Measurements from ENCODE around the gene VTI1A. TPM values are rescaled to one million over a fixed set of nuclear protein-coding genes. Genes with fewer than 3 reads are reported as not detected.

VTI1A gene
- total and polyA plus RNA-seq, 9 donors, result 7.8 to 48.2 (median 20.0) TPM

DNA sequence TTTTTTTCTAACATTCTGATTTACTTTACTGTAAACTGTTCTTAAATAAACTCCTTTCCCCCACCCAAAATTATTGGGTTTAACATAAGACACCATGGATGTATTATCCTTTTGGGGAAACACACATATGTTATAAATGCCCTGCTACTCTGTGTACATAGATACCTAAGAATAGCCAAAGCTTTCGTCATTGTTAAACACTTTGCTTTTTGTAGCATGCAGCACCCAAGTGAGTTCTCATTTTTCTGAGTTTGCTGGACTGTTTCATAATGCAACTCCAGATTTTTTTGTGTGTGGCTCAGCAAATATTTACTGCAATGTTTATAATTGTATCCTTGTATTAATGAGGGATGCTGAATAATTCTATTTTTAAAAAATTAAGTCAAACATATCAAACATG, 86.9 kb downstream of the VTI1A start:
- TF ChIP-seq EP300 (IDR thresholded peaks at IDR 0.05) (no peak), POLR2A (IDR thresholded peaks at IDR 0.05) (no peak)
- TF ChIP-seq, protein P1, sequence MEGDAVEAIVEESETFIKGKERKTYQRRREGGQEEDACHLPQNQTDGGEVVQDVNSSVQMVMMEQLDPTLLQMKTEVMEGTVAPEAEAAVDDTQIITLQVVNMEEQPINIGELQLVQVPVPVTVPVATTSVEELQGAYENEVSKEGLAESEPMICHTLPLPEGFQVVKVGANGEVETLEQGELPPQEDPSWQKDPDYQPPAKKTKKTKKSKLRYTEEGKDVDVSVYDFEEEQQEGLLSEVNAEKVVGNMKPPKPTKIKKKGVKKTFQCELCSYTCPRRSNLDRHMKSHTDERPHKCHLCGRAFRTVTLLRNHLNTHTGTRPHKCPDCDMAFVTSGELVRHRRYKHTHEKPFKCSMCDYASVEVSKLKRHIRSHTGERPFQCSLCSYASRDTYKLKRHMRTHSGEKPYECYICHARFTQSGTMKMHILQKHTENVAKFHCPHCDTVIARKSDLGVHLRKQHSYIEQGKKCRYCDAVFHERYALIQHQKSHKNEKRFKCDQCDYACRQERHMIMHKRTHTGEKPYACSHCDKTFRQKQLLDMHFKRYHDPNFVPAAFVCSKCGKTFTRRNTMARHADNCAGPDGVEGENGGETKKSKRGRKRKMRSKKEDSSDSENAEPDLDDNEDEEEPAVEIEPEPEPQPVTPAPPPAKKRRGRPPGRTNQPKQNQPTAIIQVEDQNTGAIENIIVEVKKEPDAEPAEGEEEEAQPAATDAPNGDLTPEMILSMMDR (IDR thresholded peaks at IDR 0.05), result no peak
- intact Hi-C loops (cut with DNase I), result no loop called here
- no peaks in the 10 kb centered on the region for H3K9me3 ChIP-seq
- WGBS, 3 donors, result 76 to 86% (median 83%) methylated on average over 1 of the region's 1 CpG
- H3K4me3 ChIP-seq, result no peak overlapping the region
- no peak overlapping the region for H3K27ac ChIP-seq
- H3K27me3 ChIP-seq, result no peaks in the 10 kb centered on the region
- DNase-seq, result no peak
- peaks cover 1% of the 10 kb centered on the region for H3K4me1 ChIP-seq (ENCODE audit: insufficient read depth)
- no peaks in the 10 kb centered on the region for H3K36me3 ChIP-seq

DNA sequence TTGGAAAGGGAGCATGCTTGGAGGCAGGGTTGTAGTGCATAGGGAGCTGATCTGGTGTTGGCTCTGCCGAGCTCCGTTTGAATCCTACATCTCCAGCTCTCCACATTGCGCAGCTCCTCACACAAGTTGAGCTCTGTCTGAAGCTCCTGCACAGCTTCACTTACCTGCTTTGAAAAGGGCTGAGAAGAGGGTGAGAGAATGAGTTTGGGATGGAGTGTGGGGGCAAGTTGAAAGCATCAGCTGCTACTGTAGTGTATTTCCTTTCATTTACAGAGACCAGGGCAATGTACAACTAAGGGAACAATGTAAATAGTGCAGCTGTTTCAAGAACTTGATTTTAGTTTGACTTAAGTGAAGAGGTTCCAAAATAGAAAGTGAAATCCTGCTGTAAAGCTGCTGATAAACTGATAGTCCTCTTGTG, 88.5 kb downstream of the VTI1A start:
- intact Hi-C loops (cut with DNase I), result no loop called here
- H3K36me3 ChIP-seq, result no peaks in the 10 kb centered on the region
- no peak overlapping the region for H3K4me3 ChIP-seq
- 48 to 62% (median 48%) methylated on average over 3 of the region's 3 CpGs for WGBS, 3 donors
- H3K4me1 ChIP-seq (ENCODE audit: insufficient read depth), result peaks cover 1% of the 10 kb centered on the region
- H3K27ac ChIP-seq, result no peak overlapping the region
- no peaks in the 10 kb centered on the region for H3K9me3 ChIP-seq
- no peak for TF ChIP-seq POLR2A (IDR thresholded peaks at IDR 0.05)
- TF ChIP-seq EP300 (IDR thresholded peaks at IDR 0.05), result no peak
- TF ChIP-seq, protein P1 (IDR thresholded peaks at IDR 0.05), result no peak
- no peak for DNase-seq
- no peaks in the 10 kb centered on the region for H3K27me3 ChIP-seq

DNA sequence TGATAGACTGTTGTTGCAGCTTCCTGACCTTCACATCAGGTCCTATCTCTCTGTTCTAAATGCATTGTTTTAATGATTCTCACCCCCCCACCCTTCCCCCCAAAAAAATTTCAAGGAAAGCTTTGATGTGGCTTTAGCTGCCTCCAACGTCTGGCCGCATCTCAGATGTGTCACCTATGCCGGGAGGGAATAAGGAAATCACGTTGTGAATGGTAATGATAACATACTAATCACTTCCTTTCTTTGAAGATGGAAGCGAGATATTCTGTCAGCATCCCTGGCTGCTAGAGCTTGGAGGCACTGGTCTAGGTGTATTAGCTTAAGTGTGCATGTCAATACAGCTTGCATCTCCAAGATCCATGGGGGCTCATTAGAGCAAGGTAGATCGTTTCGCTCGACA, 89.6 kb downstream of the VTI1A start:
- Histone ChIP-seq H3K4me3 (no peak overlapping the region), H3K27me3 (no peaks in the 10 kb centered on the region), H3K4me1 (ENCODE audit: insufficient read depth) (no peaks in the 10 kb centered on the region), H3K36me3 (no peaks in the 10 kb centered on the region), H3K9me3 (no peaks in the 10 kb centered on the region), H3K27ac (no peak overlapping the region)
- TF ChIP-seq EP300 (IDR thresholded peaks at IDR 0.05) (no peak), POLR2A (IDR thresholded peaks at IDR 0.05) (no peak)
- TF ChIP-seq, protein P1 (IDR thresholded peaks at IDR 0.05), result no peak
- intact Hi-C loops (cut with DNase I), result no loop called here
- WGBS, 3 donors, result 91 to 95% (median 94%) methylated on average over 8 of the region's 8 CpGs
- no peak for DNase-seq

DNA sequence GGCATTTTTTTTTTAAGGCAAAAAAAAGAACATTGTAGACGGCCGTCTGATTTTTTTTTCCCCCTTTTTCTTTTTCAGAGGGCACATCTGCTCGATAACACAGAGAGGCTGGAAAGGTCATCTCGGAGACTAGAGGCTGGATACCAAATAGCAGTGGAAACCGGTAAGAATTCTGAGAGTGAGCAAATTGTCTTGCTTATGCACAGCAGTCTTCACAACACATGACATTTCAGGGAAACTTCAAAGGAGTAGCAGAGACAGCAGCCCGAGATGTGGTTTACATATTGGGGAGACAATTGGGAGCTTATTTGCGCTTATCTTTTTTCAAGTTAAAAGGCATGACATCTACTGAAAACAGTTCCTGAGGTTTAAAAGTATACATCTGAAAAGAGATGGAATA, 91.2 kb downstream of the VTI1A start:
- 91 to 94% (median 92%) methylated on average over 7 of the region's 7 CpGs for WGBS, 3 donors
- no peaks in the 10 kb centered on the region for H3K36me3 ChIP-seq
- no peaks in the 10 kb centered on the region for H3K4me1 ChIP-seq (ENCODE audit: insufficient read depth)
- no peaks in the 10 kb centered on the region for H3K9me3 ChIP-seq
- no peaks in the 10 kb centered on the region for H3K27me3 ChIP-seq
- intact Hi-C loops (cut with DNase I), result no loop called here
- TF ChIP-seq EP300 (IDR thresholded peaks at IDR 0.05), result no peak
- TF ChIP-seq, protein P1 (IDR thresholded peaks at IDR 0.05), result no peak
- TF ChIP-seq POLR2A (IDR thresholded peaks at IDR 0.05), result no peak
- H3K27ac ChIP-seq, result no peak overlapping the region
- no peak for DNase-seq
- H3K4me3 ChIP-seq, result no peak overlapping the region

Data from ovary (tissue), 9 donors.